ENCODE measurements around the gene KDM4D.

GRCh38 chr11:94998285-94998684 lies 24.8 kb downstream of the KDM4D start:
- TF ChIP-seq POLR2AphosphoS5 (IDR thresholded peaks at IDR 0.05) (no peak), CTCF (IDR thresholded peaks at IDR 0.05) (no peak)
